PFSK-1 (cell line): Measurements from ENCODE around the gene RMND1.

ENCODE experiments used
- POLR2AphosphoS5 ChIP-seq: IDR thresholded peaks from 2 replicates; pipeline ENCODE4 v1.6.1; 2012; ENCODE audit warnings: low read depth, mild to moderate bottlenecking, control low read depth, low read length, moderate library complexity
- TAF1 ChIP-seq: IDR thresholded peaks from 2 replicates; pipeline ENCODE4 v1.6.1; 2012; ENCODE audit warnings: low read length, control low read depth, borderline replicate concordance; ENCODE audit not compliant: insufficient read depth
- TF ChIP-seq, protein P1 (sequence below), 2 experiments: IDR thresholded peaks; 2 replicates each; pipeline versions ENCODE4 v1.6.1 to v1.8.0; 2011 to 2012; ENCODE audit warnings: low read depth in 2 of 2, low read length in 2 of 2, control low read depth in 1 of 2, inconsistent platforms in 1 of 2, mild to moderate bottlenecking in 1 of 2, moderate library complexity in 1 of 2; ENCODE audit not compliant: insufficient read depth in 1 of 2

GRCh38 chr6:151391471-151392413, 60.2 kb downstream of the RMND1 start, which contains the start of gene ZBTB2:
- TF ChIP-seq TAF1 = no peak; the same call in 1 of the 2 replicates
- TF ChIP-seq POLR2AphosphoS5 = no peak
- TF ChIP-seq, protein P1, sequence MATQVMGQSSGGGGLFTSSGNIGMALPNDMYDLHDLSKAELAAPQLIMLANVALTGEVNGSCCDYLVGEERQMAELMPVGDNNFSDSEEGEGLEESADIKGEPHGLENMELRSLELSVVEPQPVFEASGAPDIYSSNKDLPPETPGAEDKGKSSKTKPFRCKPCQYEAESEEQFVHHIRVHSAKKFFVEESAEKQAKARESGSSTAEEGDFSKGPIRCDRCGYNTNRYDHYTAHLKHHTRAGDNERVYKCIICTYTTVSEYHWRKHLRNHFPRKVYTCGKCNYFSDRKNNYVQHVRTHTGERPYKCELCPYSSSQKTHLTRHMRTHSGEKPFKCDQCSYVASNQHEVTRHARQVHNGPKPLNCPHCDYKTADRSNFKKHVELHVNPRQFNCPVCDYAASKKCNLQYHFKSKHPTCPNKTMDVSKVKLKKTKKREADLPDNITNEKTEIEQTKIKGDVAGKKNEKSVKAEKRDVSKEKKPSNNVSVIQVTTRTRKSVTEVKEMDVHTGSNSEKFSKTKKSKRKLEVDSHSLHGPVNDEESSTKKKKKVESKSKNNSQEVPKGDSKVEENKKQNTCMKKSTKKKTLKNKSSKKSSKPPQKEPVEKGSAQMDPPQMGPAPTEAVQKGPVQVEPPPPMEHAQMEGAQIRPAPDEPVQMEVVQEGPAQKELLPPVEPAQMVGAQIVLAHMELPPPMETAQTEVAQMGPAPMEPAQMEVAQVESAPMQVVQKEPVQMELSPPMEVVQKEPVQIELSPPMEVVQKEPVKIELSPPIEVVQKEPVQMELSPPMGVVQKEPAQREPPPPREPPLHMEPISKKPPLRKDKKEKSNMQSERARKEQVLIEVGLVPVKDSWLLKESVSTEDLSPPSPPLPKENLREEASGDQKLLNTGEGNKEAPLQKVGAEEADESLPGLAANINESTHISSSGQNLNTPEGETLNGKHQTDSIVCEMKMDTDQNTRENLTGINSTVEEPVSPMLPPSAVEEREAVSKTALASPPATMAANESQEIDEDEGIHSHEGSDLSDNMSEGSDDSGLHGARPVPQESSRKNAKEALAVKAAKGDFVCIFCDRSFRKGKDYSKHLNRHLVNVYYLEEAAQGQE (IDR thresholded peaks at IDR 0.05; ENCODE audit: insufficient read depth in 1 of 2, low read depth in 2 of 2, low read length in 2 of 2) = no peak
